Muscle layer of duodenum (tissue), 2 donors: ENCODE measurements around the gene MEF2B.
A peak's percentile ranks its signal among the peaks of the same experiment; 100 is the strongest.

ENCODE experiments used
- H3K27ac ChIP-seq: one replicate; pipeline ENCODE4 v1.7.0; 2013; ENCODE audit warnings: mild to moderate bottlenecking, low read length
- H3K27me3 ChIP-seq: one replicate; pipeline ENCODE4 v1.7.0; 2013; ENCODE audit warnings: low read depth, mild to moderate bottlenecking, control low read depth, low read length
- H3K36me3 ChIP-seq, 2 donors: one replicate each; pipeline ENCODE4 v1.7.0; 2013; ENCODE audit warnings: low read length in 2 of 2, control low read depth in 1 of 2, mild to moderate bottlenecking in 1 of 2; ENCODE audit not compliant: insufficient read depth in 2 of 2, control insufficient read depth in 1 of 2
- H3K4me1 ChIP-seq, 2 donors: one replicate each; pipeline ENCODE4 v1.7.0; 2013; ENCODE audit warnings: low read length in 2 of 2, mild to moderate bottlenecking in 2 of 2, control low read depth in 1 of 2, moderate library complexity in 1 of 2; ENCODE audit not compliant: insufficient read depth in 2 of 2, control insufficient read depth in 1 of 2
- H3K4me3 ChIP-seq, 2 donors: one replicate each; pipeline ENCODE4 v1.7.0; 2013; ENCODE audit warnings: low read length in 2 of 2, low read depth in 1 of 2, mild to moderate bottlenecking in 1 of 2
- H3K9me3 ChIP-seq, 2 donors: one replicate each; pipeline ENCODE4 v1.7.0; 2013; ENCODE audit warnings: low read length in 2 of 2, control low read depth in 1 of 2, mild to moderate bottlenecking in 1 of 2; ENCODE audit not compliant: control insufficient read depth in 1 of 2
- donor health status: healthy.

Gene MEF2B

DNA sequence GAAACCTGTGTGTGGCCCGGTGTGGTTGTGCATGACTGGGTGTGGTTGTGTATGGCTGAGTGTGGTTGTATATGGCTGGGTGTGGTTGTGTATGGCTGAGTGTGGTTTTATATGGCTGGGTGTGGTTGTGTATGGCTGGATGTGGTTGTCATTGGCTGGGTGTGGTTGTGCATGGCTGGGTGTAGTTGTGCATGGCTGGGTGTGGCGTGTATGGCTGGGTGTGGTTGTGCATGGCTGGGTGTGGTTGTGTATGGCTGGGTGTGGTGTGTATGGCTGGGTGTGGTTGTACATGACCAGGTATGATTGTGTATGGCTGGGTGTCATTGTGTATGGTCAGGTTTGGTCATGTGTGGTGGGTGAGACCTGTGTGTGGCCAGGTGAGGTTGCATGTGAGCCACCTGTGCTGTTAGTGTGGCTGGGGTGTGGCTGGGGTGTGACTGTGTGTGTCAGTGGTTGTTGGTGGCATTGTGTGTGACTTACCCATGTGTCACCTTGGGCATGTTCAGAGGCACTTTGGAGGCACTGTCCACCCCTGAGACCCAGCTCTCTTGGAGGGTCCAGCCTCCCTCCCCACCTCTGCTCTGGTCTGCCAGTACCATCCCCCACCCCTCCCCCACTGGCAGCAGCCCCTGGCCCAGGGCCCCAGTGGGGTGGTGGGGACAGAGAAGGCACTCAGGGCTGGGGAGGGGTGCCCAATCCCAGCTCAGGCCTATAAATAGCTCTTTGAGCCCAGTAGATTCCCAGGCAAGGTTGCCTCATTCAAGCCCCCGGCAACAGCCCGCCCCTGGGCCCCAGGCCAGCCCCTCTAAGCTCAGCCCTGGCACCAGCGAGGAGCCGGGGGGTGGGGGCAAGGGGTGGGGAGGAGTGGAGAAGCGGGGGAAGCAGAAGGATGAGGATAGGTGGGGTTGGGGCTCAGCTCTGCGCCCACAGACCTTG lies 37.8 kb upstream of the MEF2B start:
- Histone ChIP-seq H3K27ac (no peak overlapping the region), H3K9me3 (no peaks in the 10 kb centered on the region), H3K4me1 (peaks cover 0 to 7% of the 10 kb centered on the region in 2 donors), H3K4me3 (no peak overlapping the region), H3K27me3 (peaks cover 16% of the 10 kb centered on the region), H3K36me3 (no peaks in the 10 kb centered on the region)

- no peak overlapping the region for H3K4me3 ChIP-seq
- H3K27me3 ChIP-seq: peaks cover 10% of the 10 kb centered on the region
- H3K9me3 ChIP-seq: no peaks in the 10 kb centered on the region
- H3K4me1 ChIP-seq: peaks cover 0 to 14% of the 10 kb centered on the region in 2 donors
- no peak overlapping the region for H3K27ac ChIP-seq
- no peaks in the 10 kb centered on the region for H3K36me3 ChIP-seq
Observed at GRCh38 chr19:19206938-19207337, 36.9 kb upstream of the MEF2B start.

- Histone ChIP-seq H3K9me3 (no peaks in the 10 kb centered on the region), H3K4me3 (no peak overlapping the region), H3K4me1 (peaks cover 0 to 10% of the 10 kb centered on the region in 2 donors), H3K27ac (no peak overlapping the region), H3K27me3 (peaks cover 5% of the 10 kb centered on the region), H3K36me3 (no peaks in the 10 kb centered on the region)
Observed at GRCh38 chr19:19205416-19206410, 35.6 kb upstream of the MEF2B start.

GRCh38 chr19:19204181-19204580 lies 34.1 kb upstream of the MEF2B start:
- Histone ChIP-seq H3K36me3 (peaks cover 0 to 6% of the 10 kb centered on the region in 2 donors), H3K4me1 (peaks cover 0 to 10% of the 10 kb centered on the region in 2 donors), H3K4me3 (no peak overlapping the region), H3K27me3 (peaks cover 5% of the 10 kb centered on the region), H3K27ac (no peak overlapping the region), H3K9me3 (no peaks in the 10 kb centered on the region)

DNA sequence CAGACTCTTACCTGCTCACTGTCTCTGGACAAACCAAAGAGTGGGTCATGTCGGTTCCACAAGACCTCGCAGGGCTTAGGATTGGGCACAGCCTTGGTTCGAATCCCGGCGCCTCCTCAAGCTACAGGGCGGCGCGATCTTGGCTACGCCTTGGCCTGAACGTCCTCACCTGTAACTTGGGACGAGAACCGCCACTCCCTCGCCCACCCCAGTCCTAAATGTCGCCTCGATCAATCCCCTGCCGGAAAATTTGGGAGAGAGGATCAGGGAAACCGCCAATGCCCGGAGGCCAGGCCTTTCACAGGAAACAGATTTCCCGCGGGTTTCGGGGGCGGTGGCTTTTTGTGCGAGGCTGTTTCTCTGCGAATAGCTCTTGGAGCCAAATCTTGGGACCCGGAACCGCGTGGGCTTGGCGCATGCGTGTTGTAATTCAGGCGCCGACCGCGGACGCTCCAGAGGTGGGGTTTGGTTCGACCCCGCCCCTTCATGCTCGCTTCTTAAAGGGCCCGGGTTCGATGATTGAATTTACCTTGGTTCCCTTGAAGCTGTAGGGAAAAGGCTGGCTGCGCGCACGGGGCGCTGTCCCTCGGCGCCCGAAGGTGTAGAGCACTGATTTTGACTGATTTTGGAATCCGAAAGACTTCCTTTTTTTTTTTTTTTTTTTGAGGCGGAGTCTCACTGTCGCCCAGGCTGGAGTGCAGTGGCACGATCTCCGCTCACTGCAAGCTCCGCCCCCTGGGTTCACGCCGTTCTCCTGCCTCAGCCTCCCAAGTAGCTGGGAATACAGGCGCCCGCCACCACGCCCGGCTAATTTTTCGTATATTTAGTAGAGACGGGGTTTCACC lies 33.2 kb upstream of the MEF2B start, which contains the start of gene NR2C2AP:
Gene NR2C2AP, minus strand, starts transcription at position 403 of the 845 bp plus-strand sequence. Its CDS starts 354 bp downstream, at position 49.
- Histone ChIP-seq H3K4me1 (peaks cover 0 to 10% of the 10 kb centered on the region in 2 donors), H3K27ac (peak within 1 kb of the TSS; percentile 65), H3K36me3 (peaks cover 6 to 15% of the 10 kb centered on the region in 2 donors), H3K27me3 (peaks cover 5% of the 10 kb centered on the region), H3K4me3 (peak within 1 kb of the TSS; percentile 72 to 85), H3K9me3 (no peaks in the 10 kb centered on the region)

DNA sequence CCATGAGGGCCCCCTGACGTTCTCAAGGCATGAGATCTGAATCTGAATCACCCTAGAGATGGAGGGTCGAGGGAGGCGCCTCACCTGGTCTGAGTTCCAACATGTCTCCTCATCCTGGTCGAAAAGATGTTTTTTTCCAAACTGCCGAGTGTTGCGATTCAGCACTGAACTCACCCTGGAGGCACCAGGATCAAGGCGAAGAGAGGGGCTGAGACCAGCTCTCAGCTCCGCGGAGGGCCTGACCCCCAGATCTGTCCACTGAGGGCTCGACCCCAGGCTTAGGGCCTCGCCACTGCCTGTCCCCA lies 32.6 kb upstream of the MEF2B start:
- Histone ChIP-seq H3K4me1 (peaks cover 0 to 10% of the 10 kb centered on the region in 2 donors), H3K4me3 (peak overlapping the region; percentile 72 to 85), H3K36me3 (peaks cover 9 to 19% of the 10 kb centered on the region in 2 donors), H3K27me3 (peaks cover 5% of the 10 kb centered on the region), H3K27ac (peak overlapping the region; percentile 65), H3K9me3 (no peaks in the 10 kb centered on the region)

GRCh38 chr19:19201697-19202630 lies 31.9 kb upstream of the MEF2B start:
- no peaks in the 10 kb centered on the region for H3K9me3 ChIP-seq
- peaks cover 13 to 25% of the 10 kb centered on the region in 2 donors for H3K36me3 ChIP-seq
- H3K27me3 ChIP-seq: no peaks in the 10 kb centered on the region
- peak overlapping the region; percentile 72 to 85 for H3K4me3 ChIP-seq
- H3K27ac ChIP-seq: no peak overlapping the region
- peaks cover 0 to 10% of the 10 kb centered on the region in 2 donors for H3K4me1 ChIP-seq

GRCh38 chr19:19193926-19194325 lies 23.9 kb upstream of the MEF2B start:
- Histone ChIP-seq H3K9me3 (no peaks in the 10 kb centered on the region), H3K27ac (no peak overlapping the region), H3K4me1 (peaks cover 12 to 43% of the 10 kb centered on the region in 2 donors), H3K27me3 (no peaks in the 10 kb centered on the region), H3K36me3 (peaks cover 19 to 24% of the 10 kb centered on the region in 2 donors), H3K4me3 (peak overlapping the region; percentile 23 to 99)

DNA sequence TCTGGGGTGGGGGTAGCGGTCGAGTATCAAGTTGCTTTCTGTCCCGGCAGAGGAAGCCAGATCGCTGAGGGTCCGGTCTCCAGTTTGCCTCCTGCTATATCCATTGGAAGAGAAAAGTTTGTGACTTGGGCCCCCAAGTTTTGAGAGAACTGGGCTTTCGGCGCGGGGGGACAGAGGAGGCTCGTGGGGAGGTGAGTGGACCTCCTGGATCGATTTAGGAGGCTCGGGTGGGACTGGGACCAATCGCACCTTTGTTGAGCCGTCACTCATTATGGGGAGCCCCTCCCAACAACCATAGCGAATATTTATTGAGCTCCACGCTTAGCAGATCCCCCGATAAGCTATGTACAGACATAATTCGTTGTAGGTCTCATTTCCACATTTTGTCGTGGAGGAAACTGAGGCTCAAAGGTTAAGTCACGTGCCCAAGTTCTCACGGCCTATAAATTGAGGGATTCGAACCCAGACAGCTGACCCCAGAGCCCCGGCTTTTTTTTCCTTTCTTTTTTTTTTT lies 22.9 kb upstream of the MEF2B start:
- H3K27ac ChIP-seq: peak overlapping the region; percentile 74
- H3K9me3 ChIP-seq: no peaks in the 10 kb centered on the region
- no peaks in the 10 kb centered on the region for H3K27me3 ChIP-seq
- H3K4me3 ChIP-seq: peak overlapping the region; percentile 92 to 99
- H3K36me3 ChIP-seq: peaks cover 10 to 14% of the 10 kb centered on the region in 2 donors
- peaks cover 12 to 43% of the 10 kb centered on the region in 2 donors for H3K4me1 ChIP-seq
